Measurements from ENCODE around the gene CAND2. TPM values are rescaled to one million over a fixed set of nuclear protein-coding genes. Genes with fewer than 3 reads are reported as not detected.
"Not testable (repeated sequence)": the region's sequence is repeated elsewhere in the genome, so short reads cannot be mapped to it uniquely, and the experiment has no call there.

CAND2 gene
- total RNA-seq, 1 donor from 2014 or later, result 0.60 TPM

- DNase-seq (ENCODE audit: low read depth in 2 of 2), result no peak
These were observed 25.2 kb upstream of the CAND2 start for GRCh38 chr3:12771236-12771635.

- no peak for DNase-seq (ENCODE audit: low read depth in 2 of 2)
These were observed 24.0 kb upstream of the CAND2 start for GRCh38 chr3:12772462-12772861.

- DNase-seq (ENCODE audit: low read depth in 2 of 2), result peak in 1 of 2 donors; percentile 29
These were observed 23.3 kb upstream of the CAND2 start for GRCh38 chr3:12773030-12773709.

GRCh38 chr3:12773710-12774086, 22.8 kb upstream of the CAND2 start:
- no peak for DNase-seq (ENCODE audit: low read depth in 2 of 2)

GRCh38 chr3:12774619-12775018, 21.9 kb upstream of the CAND2 start:
- DNase-seq (ENCODE audit: low read depth in 2 of 2), result no peak

- no peak for DNase-seq (ENCODE audit: low read depth in 2 of 2)
These were observed 21.3 kb upstream of the CAND2 start for GRCh38 chr3:12775226-12775625.

- not testable (repeated sequence) for DNase-seq (ENCODE audit: low read depth in 2 of 2)
These were observed 20.5 kb upstream of the CAND2 start for GRCh38 chr3:12775970-12776369.

GRCh38 chr3:12777171-12777570, 19.3 kb upstream of the CAND2 start:
- DNase-seq (ENCODE audit: low read depth in 2 of 2), result no peak

- no peak for DNase-seq (ENCODE audit: low read depth in 2 of 2)
These were observed 15.7 kb upstream of the CAND2 start for GRCh38 chr3:12780751-12781150.

GRCh38 chr3:12782172-12782815, 14.2 kb upstream of the CAND2 start:
- DNase-seq (ENCODE audit: low read depth in 2 of 2), result peak in 1 of 2 donors; percentile 25

- no peak for DNase-seq (ENCODE audit: low read depth in 2 of 2)
These were observed 11.4 kb upstream of the CAND2 start for GRCh38 chr3:12785096-12785495.

- peak; percentile 44 to 56 for DNase-seq (ENCODE audit: low read depth in 2 of 2)
These were observed 9.1 kb upstream of the CAND2 start for GRCh38 chr3:12787346-12787745.

- DNase-seq (ENCODE audit: low read depth in 2 of 2), result not testable (repeated sequence)
These were observed 8.4 kb upstream of the CAND2 start for GRCh38 chr3:12787967-12788690.

GRCh38 chr3:12791430-12791829, 5.0 kb upstream of the CAND2 start:
- DNase-seq (ENCODE audit: low read depth in 2 of 2), result no peak

- no peak for DNase-seq (ENCODE audit: low read depth in 2 of 2)
These were observed 2.8 kb upstream of the CAND2 start for GRCh38 chr3:12793701-12794100.

- no peak for DNase-seq (ENCODE audit: low read depth in 2 of 2)
These were observed 828 bp downstream of the CAND2 start for GRCh38 chr3:12797124-12797891.

- DNase-seq (ENCODE audit: low read depth in 2 of 2), result no peak
These were observed 1.5 kb downstream of the CAND2 start for GRCh38 chr3:12797892-12798558.

- no peak for DNase-seq (ENCODE audit: low read depth in 2 of 2)
These were observed 2.2 kb downstream of the CAND2 start for GRCh38 chr3:12798559-12799179.

- DNase-seq (ENCODE audit: low read depth in 2 of 2), result no peak
These were observed 3.3 kb downstream of the CAND2 start for GRCh38 chr3:12799525-12800440.

GRCh38 chr3:12803371-12803770, 6.9 kb downstream of the CAND2 start:
- no peak for DNase-seq (ENCODE audit: low read depth in 2 of 2)
